ENCODE measurements around the gene SRBD1.

Gene SRBD1

GRCh38 chr2:45611020-45611859 lies at the start of gene SRBD1:
Gene SRBD1, minus strand, starts transcription at chr2:45611267. Its CDS starts 5,826 bp downstream, at chr2:45605441.
- Mint-ChIP-seq H3K27ac (peak within 1 kb of the TSS; percentile 96), H3K36me3 (no peaks in the 10 kb centered on the region), H3K4me3 (peak within 1 kb of the TSS; percentile 97)

GRCh38 chr2:45654250-45654649 lies 43.2 kb upstream of the SRBD1 start:
- H3K9me3 Mint-ChIP-seq: no peaks in the 10 kb centered on the region
- no peaks in the 10 kb centered on the region for H3K36me3 Mint-ChIP-seq
- H3K4me1 Mint-ChIP-seq: peaks cover 36% of the 10 kb centered on the region
- no peak overlapping the region for H3K4me3 Mint-ChIP-seq
- no peak overlapping the region for H3K27ac Mint-ChIP-seq
- H3K27me3 Mint-ChIP-seq: no peaks in the 10 kb centered on the region

More at GRCh38 chr2:45611020-45611859, at the start of gene SRBD1:
- H3K4me1 Mint-ChIP-seq: peaks cover 35% of the 10 kb centered on the region
- no peaks in the 10 kb centered on the region for H3K9me3 Mint-ChIP-seq
- H3K27me3 Mint-ChIP-seq: no peaks in the 10 kb centered on the region

- no peaks in the 10 kb centered on the region for H3K9me3 Mint-ChIP-seq
- peak overlapping the region; percentile 42 for H3K27ac Mint-ChIP-seq
- no peaks in the 10 kb centered on the region for H3K36me3 Mint-ChIP-seq
- H3K4me3 Mint-ChIP-seq: peak overlapping the region; percentile 88
- no peaks in the 10 kb centered on the region for H3K27me3 Mint-ChIP-seq
- peaks cover 40% of the 10 kb centered on the region for H3K4me1 Mint-ChIP-seq
Measured at GRCh38 chr2:45653122-45653913, 42.3 kb upstream of the SRBD1 start.

GRCh38 chr2:45652090-45653031 lies 41.3 kb upstream of the SRBD1 start:
- Mint-ChIP-seq H3K36me3 (no peaks in the 10 kb centered on the region), H3K4me1 (peaks cover 45% of the 10 kb centered on the region), H3K4me3 (peak overlapping the region; percentile 88), H3K27me3 (no peaks in the 10 kb centered on the region), H3K27ac (peak overlapping the region; percentile 42), H3K9me3 (no peaks in the 10 kb centered on the region)

GRCh38 chr2:45651415-45652089 lies 40.5 kb upstream of the SRBD1 start, which contains the start of gene PRKCE:
Gene PRKCE, plus strand, starts transcription at chr2:45651675.
- Mint-ChIP-seq H3K27ac (peak within 1 kb of the TSS; percentile 96), H3K9me3 (no peaks in the 10 kb centered on the region), H3K27me3 (no peaks in the 10 kb centered on the region), H3K4me1 (peaks cover 45% of the 10 kb centered on the region), H3K4me3 (peak within 1 kb of the TSS; percentile 94), H3K36me3 (no peaks in the 10 kb centered on the region)

GRCh38 chr2:45650851-45651414 lies 39.9 kb upstream of the SRBD1 start:
- Mint-ChIP-seq H3K27me3 (no peaks in the 10 kb centered on the region), H3K27ac (peak overlapping the region; percentile 96), H3K9me3 (no peaks in the 10 kb centered on the region), H3K4me1 (peaks cover 45% of the 10 kb centered on the region), H3K4me3 (peak overlapping the region; percentile 94), H3K36me3 (no peaks in the 10 kb centered on the region)

GRCh38 chr2:45649858-45650811 lies 39.1 kb upstream of the SRBD1 start:
- Mint-ChIP-seq H3K27ac (peak overlapping the region; percentile 78), H3K27me3 (no peaks in the 10 kb centered on the region), H3K9me3 (no peaks in the 10 kb centered on the region), H3K4me1 (peaks cover 41% of the 10 kb centered on the region), H3K36me3 (no peaks in the 10 kb centered on the region), H3K4me3 (peak overlapping the region; percentile 94)

GRCh38 chr2:45649462-45649857 lies 38.4 kb upstream of the SRBD1 start:
- no peaks in the 10 kb centered on the region for H3K9me3 Mint-ChIP-seq
- H3K27me3 Mint-ChIP-seq: no peaks in the 10 kb centered on the region
- peak overlapping the region; percentile 78 for H3K27ac Mint-ChIP-seq
- peak overlapping the region; percentile 94 for H3K4me3 Mint-ChIP-seq
- no peaks in the 10 kb centered on the region for H3K36me3 Mint-ChIP-seq
- peaks cover 41% of the 10 kb centered on the region for H3K4me1 Mint-ChIP-seq

GRCh38 chr2:45648636-45649035 lies 37.6 kb upstream of the SRBD1 start:
- H3K9me3 Mint-ChIP-seq: no peaks in the 10 kb centered on the region
- H3K27ac Mint-ChIP-seq: no peak overlapping the region
- no peak overlapping the region for H3K4me3 Mint-ChIP-seq
- peaks cover 38% of the 10 kb centered on the region for H3K4me1 Mint-ChIP-seq
- H3K36me3 Mint-ChIP-seq: no peaks in the 10 kb centered on the region
- H3K27me3 Mint-ChIP-seq: no peaks in the 10 kb centered on the region

GRCh38 chr2:45647986-45648520 lies 37.0 kb upstream of the SRBD1 start:
- Mint-ChIP-seq H3K27me3 (peaks cover 1% of the 10 kb centered on the region), H3K4me1 (peaks cover 33% of the 10 kb centered on the region), H3K27ac (no peak overlapping the region), H3K4me3 (no peak overlapping the region), H3K36me3 (no peaks in the 10 kb centered on the region), H3K9me3 (no peaks in the 10 kb centered on the region)

- Mint-ChIP-seq H3K27ac (no peak overlapping the region), H3K27me3 (peaks cover 1% of the 10 kb centered on the region), H3K36me3 (no peaks in the 10 kb centered on the region), H3K9me3 (no peaks in the 10 kb centered on the region), H3K4me3 (no peak overlapping the region), H3K4me1 (peaks cover 26% of the 10 kb centered on the region)
Measured at GRCh38 chr2:45647356-45647755, 36.3 kb upstream of the SRBD1 start.

- peaks cover 7% of the 10 kb centered on the region for H3K27me3 Mint-ChIP-seq
- no peak overlapping the region for H3K27ac Mint-ChIP-seq
- no peaks in the 10 kb centered on the region for H3K36me3 Mint-ChIP-seq
- H3K9me3 Mint-ChIP-seq: no peaks in the 10 kb centered on the region
- H3K4me1 Mint-ChIP-seq: peaks cover 22% of the 10 kb centered on the region
- H3K4me3 Mint-ChIP-seq: no peak overlapping the region
Measured at GRCh38 chr2:45646289-45646688, 35.2 kb upstream of the SRBD1 start.
